GM21737 (cell line): ENCODE results near the gene ARL5A.
"Not testable (repeated sequence)": the region's sequence is repeated elsewhere in the genome, so short reads cannot be mapped to it uniquely, and the experiment has no call there.

Experiments
- ATAC-seq: cut with Tn5 transposase; IDR thresholded peaks from one replicate; pipeline ENCODE4 v1.9.1; 2021; ENCODE audit warnings: mild to moderate bottlenecking, moderate library complexity; ENCODE audit not compliant: unreplicated experiment

The ARL5A gene, protein sequence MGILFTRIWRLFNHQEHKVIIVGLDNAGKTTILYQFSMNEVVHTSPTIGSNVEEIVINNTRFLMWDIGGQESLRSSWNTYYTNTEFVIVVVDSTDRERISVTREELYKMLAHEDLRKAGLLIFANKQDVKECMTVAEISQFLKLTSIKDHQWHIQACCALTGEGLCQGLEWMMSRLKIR

DNA sequence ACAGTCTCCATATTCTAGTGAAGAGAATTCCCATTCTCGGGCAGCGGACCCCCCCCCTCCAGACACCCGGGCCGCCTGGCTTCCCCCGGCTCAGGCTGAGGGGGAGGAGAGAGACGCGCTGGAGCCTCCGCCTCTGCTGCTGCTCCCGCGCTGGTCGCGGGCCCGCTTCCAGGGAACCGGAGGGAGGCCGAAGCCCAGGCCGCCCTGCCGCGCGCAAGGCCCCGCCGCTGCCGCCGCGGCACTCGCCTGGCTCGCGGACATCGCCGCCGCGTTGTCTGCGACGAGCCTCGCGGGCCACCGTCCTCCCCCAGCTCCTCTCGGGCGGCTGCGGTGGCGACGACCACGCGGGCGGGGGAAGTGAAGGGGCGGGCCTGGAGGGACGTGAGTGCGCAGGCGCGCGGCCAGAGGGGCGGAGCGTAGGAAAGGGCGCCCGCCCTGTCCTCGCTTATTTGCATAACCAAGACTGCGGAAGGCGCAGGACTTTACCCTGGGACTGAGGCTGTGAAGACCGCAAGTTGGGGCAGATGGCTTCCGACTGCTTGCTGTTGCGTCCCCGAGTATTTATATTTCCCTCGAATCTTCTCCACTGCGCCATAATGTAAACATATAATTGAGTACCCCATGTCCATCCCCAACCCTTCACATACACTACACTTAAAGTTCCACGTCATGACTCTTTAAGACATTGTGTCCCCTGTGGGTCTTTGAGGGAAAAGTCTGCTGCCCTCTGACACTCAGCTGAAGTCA lies at the start of gene ARL5A:
TSS of gene ARL5A (minus strand) at position 279 of the 747 bp plus-strand sequence. CDS start at position 34, 245 bp downstream.
- peak; percentile 93 for ATAC-seq

DNA sequence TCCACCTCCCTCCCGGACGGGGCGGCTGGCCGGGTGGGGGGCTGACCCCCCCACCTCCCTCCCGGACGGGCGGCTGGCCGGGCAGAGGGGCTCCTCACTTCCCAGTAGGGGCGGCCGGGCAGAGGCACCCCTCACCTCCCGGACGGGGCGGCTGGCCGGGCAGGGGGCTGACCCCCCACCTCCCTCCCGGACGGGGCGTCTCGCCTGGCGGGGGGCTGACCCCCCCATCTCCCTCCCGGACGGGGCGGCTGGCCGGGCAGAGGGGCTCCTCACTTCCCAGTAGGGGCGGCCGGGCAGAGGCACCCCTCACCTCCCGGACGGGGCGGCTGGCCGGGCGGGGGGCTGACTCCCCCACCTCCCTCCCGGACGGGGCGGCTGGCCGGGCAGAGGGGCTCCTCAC lies 47.4 kb upstream of the ARL5A start:
- not testable (repeated sequence) for ATAC-seq

DNA sequence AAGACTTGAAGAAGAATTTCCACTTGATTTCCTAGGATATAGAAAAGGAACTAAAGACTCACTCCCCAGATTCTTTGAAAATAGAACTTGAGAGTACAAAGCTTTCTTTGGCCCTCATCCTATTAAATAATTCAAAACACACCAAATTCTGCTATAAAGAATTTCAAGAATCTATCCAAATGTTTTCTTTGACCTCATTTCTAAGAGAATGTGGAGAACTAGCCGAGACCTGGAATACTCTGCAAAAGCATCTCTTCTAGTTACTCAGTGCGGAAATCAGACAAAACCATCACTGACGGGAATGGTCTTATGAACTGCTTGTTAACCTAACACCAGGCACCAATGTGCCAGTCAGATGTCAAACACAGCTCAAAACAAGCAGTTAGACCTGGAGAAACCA lies 44.2 kb upstream of the ARL5A start:
- no peak for ATAC-seq

DNA sequence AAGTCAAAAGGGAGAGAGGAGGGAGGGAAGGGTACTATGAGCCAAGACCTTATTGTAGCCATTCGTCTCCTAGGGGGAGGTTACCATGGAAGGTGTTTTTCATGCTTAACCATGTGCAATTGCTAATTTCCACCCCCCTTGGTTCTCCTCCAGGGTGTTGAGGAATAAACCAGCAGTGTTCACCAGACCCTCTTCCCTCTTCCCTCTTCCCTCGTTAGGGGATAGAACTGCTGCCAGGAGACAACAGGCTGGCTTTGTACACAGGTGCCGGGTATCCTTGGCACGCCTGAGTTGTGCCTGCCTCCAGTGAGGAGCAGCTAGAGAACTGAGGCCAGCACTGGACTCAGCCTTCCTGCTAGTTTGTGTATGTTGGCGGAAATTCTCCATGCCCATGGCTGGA lies 41.1 kb upstream of the ARL5A start:
- no peak for ATAC-seq

DNA sequence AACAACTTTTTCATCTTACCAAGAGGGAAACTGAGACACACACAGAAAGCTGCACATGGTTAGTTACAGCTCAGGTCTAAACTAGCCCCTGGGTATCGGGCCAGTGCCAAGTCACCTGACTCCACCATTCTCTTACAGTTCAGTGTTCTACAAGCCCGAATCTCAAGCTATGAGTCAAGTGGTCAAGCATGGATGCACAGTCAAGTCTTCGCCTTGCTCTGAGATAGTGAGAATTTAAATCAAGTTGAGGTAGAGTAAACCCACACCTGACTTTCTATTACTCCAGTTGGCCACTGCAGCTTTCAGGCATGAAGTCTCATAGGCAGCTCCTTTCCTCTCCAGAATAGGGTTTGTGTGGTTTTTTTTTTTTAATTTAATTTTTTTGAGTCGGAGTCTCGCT lies 34.5 kb upstream of the ARL5A start:
- peak; percentile 100 for ATAC-seq

DNA sequence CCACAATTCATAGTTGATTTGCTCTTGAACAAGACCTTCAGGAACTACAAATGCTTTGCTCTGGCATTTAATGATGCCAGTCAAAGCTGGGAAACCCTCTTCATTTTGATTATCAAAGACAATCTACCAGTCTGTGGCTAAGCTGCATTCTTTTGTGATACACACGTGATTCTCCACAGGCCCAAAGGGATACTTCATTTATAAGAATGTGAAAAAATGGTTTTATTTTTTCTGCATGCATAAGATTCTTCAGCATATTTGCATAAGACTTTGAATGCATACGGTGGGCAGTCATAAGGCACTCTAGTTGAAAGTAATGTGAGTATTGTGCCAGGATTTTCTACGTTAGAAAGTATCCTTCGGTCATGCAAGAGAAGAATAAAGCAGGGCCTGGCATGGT lies 33.0 kb upstream of the ARL5A start:
- no peak for ATAC-seq

DNA sequence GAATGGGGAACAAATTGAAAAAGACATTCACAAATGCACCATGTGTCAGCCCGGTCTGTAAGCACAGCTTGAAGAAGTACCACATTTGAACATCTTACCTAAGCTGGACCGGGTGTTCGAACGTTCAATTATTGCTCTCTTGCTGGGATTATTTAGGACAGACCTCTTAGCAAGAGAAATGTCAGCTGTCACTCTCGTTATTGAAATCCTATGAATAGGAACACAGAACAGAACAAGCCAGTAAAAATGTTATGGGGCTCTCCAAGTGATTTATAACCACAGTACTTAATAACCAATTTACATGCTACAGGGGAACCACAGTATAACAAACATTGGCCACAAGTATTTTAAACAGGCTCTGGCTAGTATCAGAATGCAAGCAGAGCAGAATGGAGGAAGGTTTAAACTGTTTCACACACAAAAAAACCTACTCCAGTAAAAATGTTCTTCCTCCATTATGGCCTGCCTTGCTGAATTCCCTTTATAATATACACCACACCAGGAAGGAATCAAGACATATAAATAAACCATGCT lies 32.5 kb upstream of the ARL5A start:
- no peak for ATAC-seq

DNA sequence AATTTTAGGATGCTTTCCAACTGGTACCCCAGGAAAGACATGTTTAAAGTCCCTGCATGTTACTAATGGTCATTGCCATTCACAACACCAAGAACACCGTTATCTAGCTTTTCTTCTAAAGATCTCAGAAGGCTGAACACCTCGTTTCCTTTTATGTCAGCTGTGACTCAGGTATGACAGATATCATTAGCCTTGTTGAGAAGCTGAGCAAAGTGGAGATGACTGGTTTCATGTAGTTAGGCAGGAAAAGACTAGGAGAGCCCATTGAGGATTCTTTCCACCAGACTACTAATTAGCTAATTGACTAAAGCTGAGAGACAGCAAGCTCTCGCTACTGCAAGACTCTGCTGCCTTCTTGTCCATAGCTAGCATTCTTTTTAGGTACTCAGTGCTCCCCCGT lies 32.0 kb upstream of the ARL5A start:
- no peak for ATAC-seq

DNA sequence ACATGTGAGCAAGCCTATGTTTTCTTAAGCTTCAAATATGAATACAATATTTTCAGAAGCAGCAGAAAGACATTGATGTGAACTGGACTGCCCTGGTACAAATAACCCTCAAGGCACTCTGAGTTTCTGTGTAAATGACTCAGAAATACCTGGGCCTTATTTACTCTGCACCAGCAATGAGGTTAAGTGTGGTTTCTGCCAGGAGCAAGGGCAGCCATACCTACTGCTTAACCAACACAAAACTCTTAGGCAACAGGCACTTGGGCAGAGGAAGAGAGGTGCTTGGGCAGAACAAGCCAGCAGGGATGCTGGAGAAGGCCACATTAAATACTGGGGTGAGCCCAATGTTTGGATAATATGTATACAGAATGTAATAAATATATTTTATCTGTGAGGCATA lies 29.4 kb upstream of the ARL5A start:
- no peak for ATAC-seq

DNA sequence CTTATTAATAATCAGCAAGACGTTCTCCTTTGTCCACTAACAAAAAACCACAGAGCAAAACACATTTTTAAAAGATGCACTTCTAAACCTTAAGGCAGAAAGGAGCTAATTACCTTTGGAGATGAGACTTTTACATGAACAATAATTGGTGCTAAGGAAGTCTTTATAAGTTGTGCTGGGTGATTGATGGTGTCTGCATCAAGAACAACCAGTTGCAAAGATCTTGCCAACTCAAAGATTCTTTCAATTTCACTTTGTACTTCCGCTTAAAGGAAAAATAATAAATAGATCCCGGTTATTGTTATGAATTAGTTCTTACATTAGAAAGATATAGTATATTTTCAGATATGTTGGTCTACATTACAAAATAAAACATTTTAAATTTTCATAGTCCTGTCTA lies 26.9 kb upstream of the ARL5A start:
- no peak for ATAC-seq

DNA sequence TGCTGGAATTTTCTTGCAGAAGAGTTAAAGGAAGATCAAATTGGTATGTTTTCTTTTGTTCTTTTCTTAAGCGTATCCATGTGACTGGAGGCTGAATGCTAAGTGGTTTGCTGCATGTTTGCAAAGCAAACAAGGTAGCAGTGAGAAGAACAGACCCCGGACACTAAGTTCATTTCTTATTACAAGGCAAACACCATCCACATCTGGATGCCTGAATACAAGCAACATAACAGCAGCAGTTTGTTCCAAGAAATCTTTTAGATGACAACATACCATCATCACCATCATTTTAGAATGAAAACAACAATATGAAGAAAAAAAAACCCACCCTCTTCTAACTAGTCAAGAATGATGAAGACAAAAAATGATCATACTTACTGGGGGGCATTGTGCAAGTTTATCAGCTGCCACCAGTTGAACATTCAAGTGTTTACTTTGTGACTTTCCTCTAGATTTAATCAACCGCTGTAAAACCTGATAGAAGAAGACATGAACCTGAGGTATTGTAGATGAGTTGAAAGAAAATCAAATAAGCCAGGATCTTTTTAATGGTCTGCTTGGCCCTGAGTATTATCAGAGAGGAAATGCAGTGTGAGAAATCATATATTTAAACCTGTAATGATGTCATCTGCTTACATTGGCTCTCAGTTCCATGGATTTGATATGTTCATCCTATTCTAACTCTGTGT lies 25.0 kb upstream of the ARL5A start:
- no peak for ATAC-seq

DNA sequence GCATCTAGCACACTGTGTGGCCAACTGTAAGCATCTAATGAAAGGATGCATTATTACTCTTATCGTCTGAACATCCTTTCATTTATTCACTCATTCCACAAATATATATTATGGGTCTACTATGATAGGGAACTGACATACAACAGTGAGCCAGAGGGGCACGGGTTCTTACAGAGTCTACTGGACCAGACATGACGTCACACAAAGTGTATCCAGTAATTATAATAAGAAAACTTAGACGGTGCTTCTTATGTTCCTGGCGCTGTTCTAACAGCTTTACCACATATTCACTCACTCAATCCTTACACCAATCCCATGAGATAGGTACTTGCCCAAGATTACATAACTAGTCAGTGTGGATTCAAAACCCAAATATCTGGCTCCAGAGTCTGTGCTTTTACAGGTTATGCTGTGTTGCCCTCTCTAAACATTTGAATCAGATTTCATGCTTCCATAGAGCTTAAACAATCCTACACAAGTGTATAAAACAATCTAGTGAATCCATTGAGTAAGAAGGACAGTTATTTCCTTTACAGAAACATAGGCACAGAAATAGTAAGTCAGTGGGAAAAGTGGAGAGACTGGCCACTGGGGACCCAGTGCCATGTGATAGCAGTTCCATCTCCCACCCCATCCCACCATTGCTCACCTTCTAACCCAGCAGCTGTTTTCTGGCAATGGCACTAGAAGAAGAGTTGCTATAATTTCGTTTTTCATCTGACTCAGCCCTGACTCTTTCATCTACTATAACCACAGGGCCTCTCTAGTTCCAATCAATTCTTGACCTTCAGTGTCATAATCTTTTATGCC lies 24.2 kb upstream of the ARL5A start:
- ATAC-seq: no peak

DNA sequence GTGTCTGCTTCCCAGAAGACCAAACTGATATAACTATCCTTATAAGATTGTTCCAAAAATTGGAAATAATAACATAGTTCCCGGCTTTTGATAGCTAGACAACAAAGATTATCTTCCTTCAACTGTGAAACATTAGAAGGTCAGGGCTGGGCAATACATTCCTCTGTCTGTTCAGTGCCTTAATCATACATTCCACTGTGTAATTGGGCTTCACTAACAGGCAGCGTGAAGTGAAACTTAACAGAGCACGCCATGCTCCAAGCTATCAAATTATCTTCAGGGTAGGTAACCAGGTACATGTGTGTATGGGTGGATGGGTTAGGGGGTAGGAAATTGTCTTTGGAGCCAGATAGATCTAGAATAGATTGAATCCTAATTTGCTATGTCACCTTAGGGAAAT lies 23.5 kb upstream of the ARL5A start:
- ATAC-seq: no peak

DNA sequence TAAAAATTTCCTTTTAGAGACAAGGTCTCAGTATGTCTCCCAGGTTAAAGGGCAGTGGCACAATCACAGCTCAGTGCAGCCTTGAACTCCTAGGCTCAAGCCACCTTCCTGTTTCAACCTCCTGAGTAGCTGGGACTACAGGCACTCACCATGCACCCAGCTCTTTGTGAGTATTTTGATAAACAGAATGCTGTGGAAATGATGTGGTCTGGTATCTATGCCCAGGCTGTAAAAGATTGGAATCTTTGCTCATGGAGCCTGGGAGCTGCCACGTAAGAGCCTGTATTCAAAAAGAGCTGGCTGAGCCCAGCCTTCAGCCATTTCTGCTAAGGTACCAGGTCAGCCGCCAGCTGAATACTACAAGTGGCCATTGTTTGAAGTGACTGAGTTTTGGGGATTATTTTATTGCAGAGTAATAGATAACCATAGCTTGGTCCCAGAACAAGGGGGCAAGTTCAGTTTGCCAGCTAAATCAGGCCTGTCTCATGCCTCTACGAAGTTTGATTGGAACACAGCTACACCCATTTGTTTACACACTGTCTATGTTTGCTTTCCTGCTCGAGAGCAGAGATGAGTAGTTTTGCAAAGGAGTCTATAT lies 21.3 kb upstream of the ARL5A start:
- no peak for ATAC-seq

DNA sequence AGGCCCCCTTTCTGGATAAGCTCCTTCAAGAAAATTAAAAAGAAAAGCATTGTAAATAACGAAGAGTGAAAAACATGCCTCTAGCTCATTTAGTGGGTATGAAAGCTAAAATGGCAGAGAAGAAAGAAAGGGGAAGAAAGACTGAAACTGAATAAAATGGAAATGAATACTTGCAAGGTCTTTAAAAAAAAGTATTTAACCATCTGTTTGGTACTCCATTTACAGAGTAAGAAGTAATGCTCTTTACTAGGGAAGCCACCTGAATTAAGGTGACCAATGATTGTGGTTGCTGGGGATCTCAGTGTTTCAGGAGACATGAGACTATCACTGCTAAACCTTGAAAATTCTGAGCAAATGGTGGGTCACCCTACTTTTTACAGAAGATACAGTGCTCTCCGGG lies 17.7 kb upstream of the ARL5A start:
- ATAC-seq: peak; percentile 46

DNA sequence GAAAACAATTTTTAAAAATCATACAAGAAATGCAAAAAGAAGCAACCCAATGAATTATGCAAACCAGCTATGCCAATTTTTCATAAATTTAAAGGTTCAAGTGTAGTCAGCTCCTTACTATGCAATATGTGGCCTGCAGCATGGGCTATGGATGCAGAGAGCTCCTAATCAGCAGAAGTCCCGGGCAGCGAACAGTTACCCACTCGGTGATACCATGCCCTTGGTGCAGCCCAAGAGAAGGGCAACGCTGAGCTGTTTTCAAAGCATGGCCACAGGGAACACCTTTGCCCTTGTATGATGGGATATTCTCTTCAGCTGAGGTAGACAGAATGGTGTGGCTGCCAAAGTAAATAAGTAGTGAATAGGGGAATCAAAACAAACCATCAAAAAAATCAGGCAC lies 17.3 kb upstream of the ARL5A start:
- ATAC-seq: no peak

DNA sequence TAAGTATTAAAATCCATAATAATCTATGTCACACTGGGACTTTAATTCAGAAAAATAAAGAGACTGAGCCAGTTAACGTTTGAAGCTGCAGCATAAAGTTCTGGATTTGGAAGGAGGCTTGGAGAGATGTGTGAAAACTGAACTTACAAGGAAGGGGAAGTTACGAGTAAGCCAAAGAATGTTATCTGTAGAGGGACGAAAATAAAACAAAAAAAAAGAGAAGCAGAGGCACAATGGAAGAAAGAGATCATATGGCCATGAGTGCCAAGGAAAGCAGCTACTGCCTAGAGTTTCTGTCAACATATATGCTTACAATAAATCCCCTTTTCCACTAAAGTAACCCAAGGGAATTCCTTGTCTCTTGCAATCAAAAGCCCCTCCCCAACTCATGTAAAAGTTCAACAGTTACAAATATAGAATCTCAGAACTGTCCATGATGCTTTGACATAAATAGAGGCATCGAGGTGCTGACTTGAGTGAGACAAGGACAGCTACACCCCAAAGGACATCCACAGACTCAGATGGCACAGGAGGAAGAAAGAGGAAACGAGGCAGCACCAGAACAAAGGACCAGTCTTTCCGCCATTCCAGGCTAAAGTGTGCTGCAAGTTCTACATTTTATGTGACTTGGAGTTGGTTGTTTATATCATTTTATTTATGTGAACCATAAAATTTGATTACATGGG lies 16.1 kb upstream of the ARL5A start:
- ATAC-seq: no peak

DNA sequence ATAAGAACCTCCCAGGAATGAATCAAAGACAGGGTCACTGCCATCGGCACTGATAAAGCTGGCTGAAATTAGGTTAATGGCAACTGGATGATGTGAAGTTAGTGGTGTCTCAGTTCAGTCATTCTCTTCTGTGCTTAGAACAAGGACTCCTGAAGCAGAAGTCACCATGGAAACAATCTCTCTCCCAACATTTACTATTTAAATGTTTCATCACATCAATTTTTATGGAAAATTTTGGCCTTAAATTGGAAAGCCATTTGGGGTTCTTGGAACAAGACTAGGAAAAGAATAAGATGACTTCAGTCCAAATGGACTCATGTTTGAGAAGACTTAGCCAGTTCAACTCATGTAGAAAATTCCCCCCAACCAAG lies 15.5 kb upstream of the ARL5A start:
- ATAC-seq: no peak

DNA sequence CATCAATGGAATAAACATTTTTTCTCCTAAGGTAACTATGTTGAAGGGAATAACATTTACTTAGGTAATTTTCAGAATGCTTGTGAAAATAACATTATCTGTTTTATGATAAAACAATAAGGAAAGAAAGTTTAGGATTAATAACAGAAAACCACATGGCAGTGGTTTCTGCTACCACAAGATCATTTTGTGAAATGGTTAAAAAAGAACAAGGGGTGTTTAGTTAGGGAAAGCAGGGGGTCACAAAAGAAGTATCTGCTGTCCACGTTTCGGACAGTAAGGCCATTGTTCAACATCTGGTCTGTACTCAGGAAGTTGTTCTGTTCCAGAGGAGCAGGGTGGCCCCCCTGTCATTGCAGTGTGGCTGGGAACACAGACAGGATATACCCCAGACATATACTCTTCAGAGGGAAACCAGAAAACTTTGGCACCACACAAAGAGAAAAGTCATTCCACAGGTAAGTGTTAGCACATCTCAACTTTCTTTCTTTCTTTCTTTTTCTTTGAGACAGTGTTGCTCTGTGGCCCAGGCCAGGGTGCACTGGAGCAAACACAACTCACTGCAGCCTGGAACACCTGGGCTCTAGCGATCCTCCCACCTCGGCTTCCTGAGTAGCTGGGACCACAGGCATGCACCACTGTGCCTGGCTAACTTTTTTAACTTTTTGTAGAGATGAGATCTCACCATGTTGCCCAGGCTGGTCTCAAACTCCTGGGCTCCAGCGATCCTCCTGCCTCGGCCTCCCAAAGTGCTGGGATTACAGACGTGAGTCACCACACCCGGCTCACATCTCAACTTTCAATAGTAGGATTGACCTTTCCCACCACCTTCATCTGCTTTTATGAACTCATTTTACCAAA lies 14.8 kb upstream of the ARL5A start:
- ATAC-seq: peak; percentile 28
